Measurements from ENCODE around the gene TMEM72.
"Not testable (repeated sequence)": the region's sequence is repeated elsewhere in the genome, so short reads cannot be mapped to it uniquely, and the experiment has no call there.

Gene TMEM72

GRCh38 chr10:44864051-44864450 is 47.1 kb upstream of the TMEM72 start:
- ATAC-seq (ENCODE audit: low read depth) (peak; percentile 34), DNase-seq (ENCODE audit: low spot score) (no peak)
- H3K27ac ChIP-seq (ENCODE audit: poor library complexity, severe bottlenecking) = no peak overlapping the region
- peaks cover 10% of the 10 kb centered on the region for H3K27me3 ChIP-seq (ENCODE audit: insufficient read depth, poor library complexity, severe bottlenecking)
- H3K9me3 ChIP-seq (ENCODE audit: severe bottlenecking) = no peaks in the 10 kb centered on the region
- TF ChIP-seq, protein P1, sequence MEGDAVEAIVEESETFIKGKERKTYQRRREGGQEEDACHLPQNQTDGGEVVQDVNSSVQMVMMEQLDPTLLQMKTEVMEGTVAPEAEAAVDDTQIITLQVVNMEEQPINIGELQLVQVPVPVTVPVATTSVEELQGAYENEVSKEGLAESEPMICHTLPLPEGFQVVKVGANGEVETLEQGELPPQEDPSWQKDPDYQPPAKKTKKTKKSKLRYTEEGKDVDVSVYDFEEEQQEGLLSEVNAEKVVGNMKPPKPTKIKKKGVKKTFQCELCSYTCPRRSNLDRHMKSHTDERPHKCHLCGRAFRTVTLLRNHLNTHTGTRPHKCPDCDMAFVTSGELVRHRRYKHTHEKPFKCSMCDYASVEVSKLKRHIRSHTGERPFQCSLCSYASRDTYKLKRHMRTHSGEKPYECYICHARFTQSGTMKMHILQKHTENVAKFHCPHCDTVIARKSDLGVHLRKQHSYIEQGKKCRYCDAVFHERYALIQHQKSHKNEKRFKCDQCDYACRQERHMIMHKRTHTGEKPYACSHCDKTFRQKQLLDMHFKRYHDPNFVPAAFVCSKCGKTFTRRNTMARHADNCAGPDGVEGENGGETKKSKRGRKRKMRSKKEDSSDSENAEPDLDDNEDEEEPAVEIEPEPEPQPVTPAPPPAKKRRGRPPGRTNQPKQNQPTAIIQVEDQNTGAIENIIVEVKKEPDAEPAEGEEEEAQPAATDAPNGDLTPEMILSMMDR (IDR thresholded peaks at IDR 0.05; ENCODE audit: poor library complexity, severe bottlenecking) = no peak
- peak overlapping the region; percentile 32 for H3K4me3 ChIP-seq (ENCODE audit: severe bottlenecking)
- no peaks in the 10 kb centered on the region for H3K36me3 ChIP-seq (ENCODE audit: low read depth)
- H3K4me1 ChIP-seq (ENCODE audit: insufficient read depth, poor library complexity, severe bottlenecking) = no peaks in the 10 kb centered on the region

GRCh38 chr10:44864637-44865288 is 46.4 kb upstream of the TMEM72 start:
- no peaks in the 10 kb centered on the region for H3K4me1 ChIP-seq (ENCODE audit: insufficient read depth, poor library complexity, severe bottlenecking)
- H3K4me3 ChIP-seq (ENCODE audit: severe bottlenecking) = peak overlapping the region; percentile 32
- DNase-seq (ENCODE audit: low spot score) (peak; percentile 82), ATAC-seq (ENCODE audit: low read depth) (peak; percentile 89)
- H3K27me3 ChIP-seq (ENCODE audit: insufficient read depth, poor library complexity, severe bottlenecking) = peaks cover 10% of the 10 kb centered on the region
- TF ChIP-seq, protein P1 (IDR thresholded peaks at IDR 0.05; ENCODE audit: poor library complexity, severe bottlenecking) = peak; percentile 92
- H3K9me3 ChIP-seq (ENCODE audit: severe bottlenecking) = no peaks in the 10 kb centered on the region
- H3K36me3 ChIP-seq (ENCODE audit: low read depth) = no peaks in the 10 kb centered on the region
- no peak overlapping the region for H3K27ac ChIP-seq (ENCODE audit: poor library complexity, severe bottlenecking)

DNA sequence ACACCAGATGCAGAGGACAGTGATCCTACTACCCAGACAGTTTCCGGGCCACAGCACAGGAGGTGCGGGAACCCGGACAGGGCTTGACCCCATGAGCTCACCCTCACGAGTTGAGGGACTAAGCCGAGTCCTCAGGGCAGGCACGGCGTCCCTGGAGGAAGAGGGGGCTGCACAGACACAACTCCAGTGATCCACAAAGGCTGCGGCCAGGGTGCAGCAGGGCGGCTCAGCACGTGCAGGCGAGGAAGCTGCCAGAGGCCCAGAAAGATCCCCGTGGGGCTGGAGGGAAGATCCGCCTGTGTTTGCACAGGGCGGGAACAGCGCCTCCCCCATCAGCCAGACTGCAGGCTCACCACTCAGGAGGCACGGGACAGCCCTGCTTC is 45.9 kb upstream of the TMEM72 start:
- Histone ChIP-seq H3K36me3 (ENCODE audit: low read depth) (no peaks in the 10 kb centered on the region), H3K9me3 (ENCODE audit: severe bottlenecking) (no peaks in the 10 kb centered on the region), H3K27me3 (ENCODE audit: insufficient read depth, poor library complexity, severe bottlenecking) (peaks cover 10% of the 10 kb centered on the region), H3K27ac (ENCODE audit: poor library complexity, severe bottlenecking) (no peak overlapping the region), H3K4me1 (ENCODE audit: insufficient read depth, poor library complexity, severe bottlenecking) (no peaks in the 10 kb centered on the region), H3K4me3 (ENCODE audit: severe bottlenecking) (no peak overlapping the region)
- ATAC-seq (ENCODE audit: low read depth) (no peak), DNase-seq (ENCODE audit: low spot score) (no peak)
- TF ChIP-seq, protein P1 (IDR thresholded peaks at IDR 0.05; ENCODE audit: poor library complexity, severe bottlenecking) = no peak

GRCh38 chr10:44866367-44866766 is 44.8 kb upstream of the TMEM72 start:
- ATAC-seq (ENCODE audit: low read depth); H3K9me3 ChIP-seq (ENCODE audit: severe bottlenecking); H3K4me1 ChIP-seq (ENCODE audit: insufficient read depth, poor library complexity, severe bottlenecking); H3K36me3 ChIP-seq (ENCODE audit: low read depth); H3K4me3 ChIP-seq (ENCODE audit: severe bottlenecking); H3K27ac ChIP-seq (ENCODE audit: poor library complexity, severe bottlenecking); DNase-seq (ENCODE audit: low spot score); H3K27me3 ChIP-seq (ENCODE audit: insufficient read depth, poor library complexity, severe bottlenecking): not testable (repeated sequence)

DNA sequence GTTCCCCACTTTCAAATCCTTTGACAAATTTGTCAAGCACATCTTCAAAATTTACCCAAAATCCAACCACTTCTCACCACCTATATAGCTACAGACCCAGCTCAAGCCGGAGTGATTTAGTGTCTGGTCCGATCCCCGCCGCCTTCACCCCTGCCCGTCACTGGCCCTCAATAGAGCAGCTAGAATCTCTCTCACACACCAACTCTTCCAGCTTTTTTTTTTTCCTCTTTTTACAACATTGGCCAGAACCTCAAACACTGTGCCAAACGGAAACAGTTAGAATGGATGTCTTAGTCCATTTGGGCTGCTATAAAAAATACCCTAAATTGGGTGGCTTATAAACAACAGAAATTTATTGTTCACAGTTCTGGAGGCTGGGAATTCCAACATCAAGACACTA is 41.1 kb upstream of the TMEM72 start:
- no peaks in the 10 kb centered on the region for H3K4me1 ChIP-seq (ENCODE audit: insufficient read depth, poor library complexity, severe bottlenecking)
- no peaks in the 10 kb centered on the region for H3K9me3 ChIP-seq (ENCODE audit: severe bottlenecking)
- H3K27ac ChIP-seq (ENCODE audit: poor library complexity, severe bottlenecking) = no peak overlapping the region
- ATAC-seq (ENCODE audit: low read depth) (no peak), DNase-seq (ENCODE audit: low spot score) (no peak)
- TF ChIP-seq, protein P1 (IDR thresholded peaks at IDR 0.05; ENCODE audit: poor library complexity, severe bottlenecking) = no peak
- peaks cover 4% of the 10 kb centered on the region for H3K27me3 ChIP-seq (ENCODE audit: insufficient read depth, poor library complexity, severe bottlenecking)
- H3K36me3 ChIP-seq (ENCODE audit: low read depth) = no peaks in the 10 kb centered on the region
- no peak overlapping the region for H3K4me3 ChIP-seq (ENCODE audit: severe bottlenecking)
